Endothelial cell of umbilical vein (primary cell): ENCODE measurements around the gene FMNL3.

Source experiments
- EZH2 ChIP-seq: IDR thresholded peaks from 2 replicates; pipeline ENCODE4 v1.6.1; 2012; ENCODE audit warnings: borderline replicate concordance, low read depth, mild to moderate bottlenecking, moderate library complexity, low read length, inconsistent platforms; ENCODE audit not compliant: severe bottlenecking
- POLR2A ChIP-seq: IDR thresholded peaks from 2 replicates; pipeline ENCODE4 v1.6.1; 2012; ENCODE audit warnings: low read depth, mild to moderate bottlenecking, control low read depth, low read length
- POLR2AphosphoS5 ChIP-seq: IDR thresholded peaks from 2 replicates; pipeline ENCODE4 v1.6.1; 2012; ENCODE audit warnings: low read depth, mild to moderate bottlenecking, control low read depth, low read length, moderate library complexity; ENCODE audit not compliant: insufficient read depth

DNA sequence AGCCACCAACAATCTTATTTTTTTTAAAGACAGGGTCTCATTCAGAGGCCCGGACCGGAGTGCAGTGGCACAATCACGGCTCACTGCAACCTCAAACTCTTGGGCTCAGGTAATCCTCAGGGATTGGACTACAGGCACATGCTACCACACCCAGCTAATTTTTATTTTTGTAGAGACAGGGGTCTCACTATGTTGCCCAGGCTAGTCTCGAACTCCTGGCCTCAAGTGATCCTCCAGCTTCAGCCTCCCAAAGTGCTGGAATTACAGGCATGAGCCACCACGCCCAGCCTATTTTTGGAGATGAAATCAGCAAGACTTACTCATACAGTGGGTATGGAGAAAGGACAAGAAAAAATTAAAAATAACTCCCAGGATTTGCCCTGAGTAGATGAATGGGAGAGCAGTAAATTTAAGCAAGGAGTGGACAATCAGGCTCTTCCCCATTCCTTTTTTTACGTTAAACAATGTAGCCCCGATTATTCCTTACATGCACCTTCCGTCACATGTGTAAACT lies 13.2 kb downstream of the FMNL3 start:
- TF ChIP-seq POLR2AphosphoS5, result no peak
- TF ChIP-seq EZH2, result no peak
- TF ChIP-seq POLR2A, result no peak
